H1 (cell line): ENCODE results near the gene CPEB1. TPM values are rescaled to one million over a fixed set of nuclear protein-coding genes. Genes with fewer than 3 reads are reported as not detected.
A peak's percentile ranks its signal among the peaks of the same experiment; 100 is the strongest.

Experiments used
- ASH2L ChIP-seq: fragments of 200-600, 300-600 bp; sonication (generic); IDR thresholded peaks from one replicate; pipeline ENCODE4 v1.7.1; 2017; ENCODE audit warnings: low read length
- BACH1 ChIP-seq: IDR thresholded peaks from 2 replicates; pipeline ENCODE4 v1.6.1; 2012; ENCODE audit warnings: low read length, improper control_type of control experiment
- BCL11A ChIP-seq, 2 experiments: IDR thresholded peaks; one replicate each; pipeline ENCODE4 v1.6.1; 2011; ENCODE audit warnings: low read depth in 2 of 2, low read length in 2 of 2, mild to moderate bottlenecking in 2 of 2
- BRCA1 ChIP-seq: IDR thresholded peaks from 2 replicates; pipeline ENCODE4 v1.6.1; 2012; ENCODE audit warnings: low read depth, low read length, improper control_type of control experiment
- CEBPB ChIP-seq: IDR thresholded peaks from 2 replicates; pipeline ENCODE4 v1.6.1; 2012; ENCODE audit warnings: low read depth, low read length
- CHD2 ChIP-seq: IDR thresholded peaks from 2 replicates; pipeline ENCODE4 v1.6.1; 2012; ENCODE audit warnings: low read length, improper control_type of control experiment
- CREB1 ChIP-seq: IDR thresholded peaks from 2 replicates; pipeline ENCODE4 v1.6.1; 2012; ENCODE audit warnings: inconsistent platforms
- E2F6 ChIP-seq: IDR thresholded peaks from 2 replicates; pipeline ENCODE4 v1.6.1; 2012; ENCODE audit warnings: inconsistent platforms
- EGR1 ChIP-seq: IDR thresholded peaks from 2 replicates; pipeline ENCODE4 v1.6.1; 2011; ENCODE audit warnings: low read depth, low read length, borderline replicate concordance
- EZH2 ChIP-seq: fragments of 200-600 bp; sonication (generic); IDR thresholded peaks from 2 replicates; pipeline ENCODE4 v1.7.1; 2012; ENCODE audit warnings: low read depth, mild to moderate bottlenecking, moderate library complexity, low read length, inconsistent platforms; ENCODE audit not compliant: severe bottlenecking
- HDAC6 ChIP-seq: IDR thresholded peaks from one replicate; pipeline ENCODE4 v1.7.1; 2012; ENCODE audit warnings: low read depth, mild to moderate bottlenecking, inconsistent platforms, low read length, moderate library complexity
- JUN ChIP-seq: IDR thresholded peaks from 2 replicates; pipeline ENCODE4 v1.6.1; 2011; ENCODE audit warnings: low read depth, mild to moderate bottlenecking, improper control_type of control experiment, low read length
- KDM1A ChIP-seq: fragments of 200-600, 300-600 bp; sonication (generic); IDR thresholded peaks from 2 replicates; pipeline ENCODE4 v1.7.1; 2016; ENCODE audit warnings: mild to moderate bottlenecking, low read length, borderline replicate concordance
- KDM5A ChIP-seq: fragments of 200-600 bp; IDR thresholded peaks from 2 replicates; pipeline ENCODE4 v1.7.1; 2012; ENCODE audit warnings: mild to moderate bottlenecking, low read length, inconsistent platforms, mixed read lengths
- MAFK ChIP-seq: IDR thresholded peaks from 2 replicates; pipeline ENCODE4 v1.6.1; 2012; ENCODE audit warnings: low read depth, mild to moderate bottlenecking, improper control_type of control experiment, low read length
- POLR2A ChIP-seq, 2 experiments: IDR thresholded peaks; 1 replicate in 1 of 2; 2 replicates in 1 of 2; pipeline ENCODE4 v1.6.1; 2011; ENCODE audit warnings: low read depth in 2 of 2, low read length in 2 of 2, mild to moderate bottlenecking in 2 of 2; ENCODE audit errors: control extremely low read depth in 1 of 2
- POU5F1 ChIP-seq: IDR thresholded peaks from 2 replicates; pipeline ENCODE4 v1.6.1; 2011; ENCODE audit warnings: low read depth, mild to moderate bottlenecking, low read length, moderate library complexity
- RBBP5 ChIP-seq: IDR thresholded peaks from 2 replicates; pipeline ENCODE4 v1.7.1; 2012; ENCODE audit warnings: low read depth, mild to moderate bottlenecking, inconsistent platforms, low read length, moderate library complexity, borderline replicate concordance
- SAP30 ChIP-seq: fragments of 300-600 bp; sonication (generic); IDR thresholded peaks from 2 replicates; pipeline ENCODE4 v1.7.1; 2012; ENCODE audit warnings: low read length, moderate library complexity, mild to moderate bottlenecking, inconsistent platforms; ENCODE audit not compliant: insufficient read depth, insufficient replicate concordance
- SIN3A ChIP-seq, 2 experiments: IDR thresholded peaks in 1 of 2; conservative IDR thresholded peaks in 1 of 2; 2 replicates each; pipeline ENCODE4 v1.6.1; 2011 to 2012; ENCODE audit warnings: low read length in 2 of 2, improper control_type of control experiment in 1 of 2, low read depth in 1 of 2, mild to moderate bottlenecking in 1 of 2
- SP1 ChIP-seq: IDR thresholded peaks from 2 replicates; pipeline ENCODE4 v1.6.1; 2011; ENCODE audit warnings: low read depth, low read length
- YY1 ChIP-seq: IDR thresholded peaks from 2 replicates; pipeline ENCODE4 v1.6.1; 2011; ENCODE audit warnings: low read depth, mild to moderate bottlenecking, low read length
- polyA plus RNA-seq, 7 experiments: library from polyadenylated mRNA; depleted of rRNA in 3 of 7; stranded (reverse) in 5 of 7; unstranded in 2 of 7; fragments of >200 nt in 5 of 7; fragments of 200-250 nt in 2 of 7; gene quantifications; 1 replicate in 5 of 7; 2 replicates in 1 of 7; 4 replicates in 1 of 7; pipeline versions ENCODE4 v1.2.1 to v1.2.3, GENCODE V29; 2011 to 2013; ENCODE audit warnings: missing spikeins in 2 of 7, mixed read lengths in 2 of 7
- total RNA-seq: library from RNA; stranded (reverse); fragmentation: NEBNext Ultra II Directional; extraction: Animal tissue kit (Norgen Biotek cat#: 25700); gene quantifications from 2 replicates; pipeline ENCODE4 v1.2.1, GENCODE V29; 2021
- TF ChIP-seq, protein P1 (sequence below): IDR thresholded peaks from 2 replicates; pipeline ENCODE4 v1.6.1; 2012; ENCODE audit warnings: inconsistent platforms

Gene CPEB1
- total and polyA plus RNA-seq, 2 of the 8 experiments (the other 6 are each of a cell fraction or from before 2014, with no cell fraction given): 4.4 to 4.5 TPM

DNA sequence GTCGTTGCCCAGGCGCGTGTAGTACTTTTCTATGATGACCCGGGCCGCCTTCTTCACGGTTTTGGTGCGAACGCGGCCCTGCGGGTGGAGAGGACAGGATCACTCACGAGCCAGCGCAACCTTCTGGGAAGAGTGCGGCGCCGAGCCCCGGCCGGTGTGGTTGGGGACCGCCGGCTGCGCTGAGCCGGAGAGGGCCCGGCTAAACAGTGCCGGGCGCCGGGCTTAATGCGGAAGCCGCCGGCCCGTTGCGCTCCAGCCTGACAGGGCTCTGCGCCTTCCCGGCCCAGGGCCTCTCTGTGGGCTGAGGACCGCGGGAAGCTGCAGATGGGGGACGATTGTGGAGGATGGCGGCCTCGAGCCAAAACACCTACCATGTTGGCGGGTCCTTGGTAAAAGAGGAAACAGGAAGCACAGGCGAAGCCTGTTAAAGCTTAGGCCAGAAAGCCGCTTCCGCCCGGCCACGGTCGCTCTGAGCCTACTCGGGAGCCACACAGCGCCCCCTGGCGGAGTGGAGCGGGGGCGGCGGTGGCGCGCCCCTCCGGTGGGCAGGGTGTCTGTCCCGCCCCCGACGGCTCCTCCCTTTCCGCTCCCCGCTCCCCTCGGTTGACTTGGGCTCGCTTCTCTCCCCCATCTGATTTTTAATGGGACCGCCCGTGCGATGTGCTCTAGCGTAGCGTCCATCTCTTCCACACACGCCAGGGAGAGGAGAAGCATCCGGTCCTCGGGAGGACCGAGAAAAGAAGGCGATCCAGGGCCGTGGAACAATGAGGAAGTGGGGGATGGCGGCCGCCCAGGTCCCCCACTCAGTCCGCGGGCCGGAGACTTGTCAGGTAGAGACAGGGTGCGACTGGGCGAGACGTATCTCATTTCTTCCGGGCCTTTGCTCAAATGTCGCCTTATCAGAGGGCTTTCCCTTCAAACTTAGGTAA, 106.8 kb downstream of the CPEB1 start, which contains the start of gene RPS17 (continued):
- TF ChIP-seq POU5F1: no peak
- no peak for TF ChIP-seq BCL11A (IDR thresholded peaks at IDR 0.05; ENCODE audit: low read depth in 2 of 2, low read length in 2 of 2)
- peak; percentile 57; the same call in 1 of the 2 replicates for TF ChIP-seq RBBP5
- TF ChIP-seq CEBPB: 0 out of 2 replicates have a peak, but pooled peaks have one; percentile 10
- peak; percentile 41; the same call in 1 of the 2 replicates for TF ChIP-seq BRCA1
- TF ChIP-seq CHD2: 0 out of 2 replicates have a peak, but pooled peaks have one; percentile 49
- TF ChIP-seq EGR1: peak; percentile 95
- TF ChIP-seq EZH2: peak; percentile 23
- TF ChIP-seq BACH1: peak; percentile 99
- peak; percentile 52 for TF ChIP-seq CREB1
- TF ChIP-seq, protein P1, sequence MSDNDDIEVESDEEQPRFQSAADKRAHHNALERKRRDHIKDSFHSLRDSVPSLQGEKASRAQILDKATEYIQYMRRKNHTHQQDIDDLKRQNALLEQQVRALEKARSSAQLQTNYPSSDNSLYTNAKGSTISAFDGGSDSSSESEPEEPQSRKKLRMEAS: peak; percentile 50
- peak in 1 of 2 experiments; percentile 24; a peak in 2 of 4 replicates for TF ChIP-seq SIN3A (conservative IDR thresholded peaks at IDR 0.05 in 1 of 2, IDR thresholded peaks at IDR 0.05 in 1 of 2; ENCODE audit: low read depth in 1 of 2, low read length in 2 of 2)
- TF ChIP-seq KDM5A: no peak
- no peak for TF ChIP-seq SAP30
- TF ChIP-seq E2F6: peak; percentile 48; the same call in 1 of the 2 replicates
- peak; percentile 64 for TF ChIP-seq ASH2L
- TF ChIP-seq YY1: peak; percentile 69; the same call in 1 of the 2 replicates
- no peak for TF ChIP-seq MAFK
- TF ChIP-seq JUN: no peak
- no peak for TF ChIP-seq HDAC6
- peak; percentile 81 for TF ChIP-seq SP1
- peak; percentile 96 to 99 for TF ChIP-seq POLR2A (IDR thresholded peaks at IDR 0.05; ENCODE audit: control extremely low read depth in 1 of 2, low read depth in 2 of 2, low read length in 2 of 2)
- 0 out of 2 replicates have a peak, but pooled peaks have one; percentile 73 for TF ChIP-seq KDM1A
